ENCODE measurements around the gene NHS.
"Not testable (repeated sequence)": the region's sequence is repeated elsewhere in the genome, so short reads cannot be mapped to it uniquely, and the experiment has no call there.

The NHS gene

DNA sequence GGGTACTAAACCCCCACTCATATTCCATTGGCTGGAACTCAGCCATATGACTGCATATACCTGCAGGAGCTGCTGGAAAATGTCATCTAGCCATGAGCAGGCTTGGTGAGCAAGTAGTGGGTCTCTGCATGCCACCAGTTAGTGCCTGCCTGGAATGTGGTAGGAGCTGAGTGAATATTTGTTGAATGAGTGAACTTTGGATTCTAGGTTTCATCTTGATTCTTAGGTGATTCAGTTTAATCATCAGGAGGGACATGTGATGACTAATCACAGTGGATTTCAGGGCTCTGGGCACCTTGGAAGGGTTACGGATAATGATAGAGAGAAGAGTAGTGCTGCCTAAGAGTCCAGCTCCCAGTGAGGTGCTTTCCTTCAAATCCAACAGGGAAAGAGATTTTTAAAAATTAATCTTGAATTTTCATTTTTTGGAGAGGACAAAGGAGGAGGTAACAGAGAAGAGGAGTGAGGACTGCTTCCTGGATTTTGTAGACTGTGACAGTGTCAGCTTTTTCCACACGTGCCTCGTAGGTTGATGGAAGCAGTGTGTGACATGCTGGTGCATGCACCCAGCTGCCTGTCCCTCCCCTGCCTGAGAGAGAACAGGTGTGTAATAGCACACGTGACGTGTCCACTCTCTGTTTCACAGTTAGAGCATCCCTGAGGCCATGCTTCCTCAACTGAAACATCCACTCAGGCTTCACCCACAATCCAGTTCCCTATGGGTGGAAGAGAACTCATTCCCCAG, 30.4 kb downstream of the NHS start:
- DNase-seq (ENCODE audit: low read depth in 2 of 2) = no peak

- no peak for DNase-seq (ENCODE audit: low read depth in 2 of 2)
These were observed 34.7 kb downstream of the NHS start for GRCh38 chrX:17409566-17410290.

DNA sequence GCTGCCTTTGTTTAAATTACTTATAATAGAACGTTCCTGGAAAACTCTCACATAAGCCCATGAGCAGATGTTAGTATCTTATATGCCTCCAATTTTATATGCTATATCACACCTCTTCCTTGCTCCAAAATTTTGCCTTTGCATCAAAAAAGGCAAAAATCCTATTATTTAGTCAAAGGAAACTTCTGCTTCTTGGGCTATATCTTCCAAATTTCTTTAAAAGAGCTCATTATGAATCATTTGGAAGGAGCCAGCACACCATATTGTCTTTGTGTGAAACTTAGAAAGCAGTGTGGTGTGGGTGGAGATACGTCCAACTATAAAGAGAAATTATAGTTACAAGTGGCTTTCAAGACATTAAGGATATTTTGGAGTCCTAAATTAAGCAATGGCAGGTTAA, 35.7 kb downstream of the NHS start:
- no peak for DNase-seq (ENCODE audit: low read depth in 2 of 2)

- no peak for DNase-seq (ENCODE audit: low read depth in 2 of 2)
These were observed 36.2 kb downstream of the NHS start for GRCh38 chrX:17411205-17411604.

GRCh38 chrX:17412692-17413091, 37.7 kb downstream of the NHS start:
- DNase-seq (ENCODE audit: low read depth in 2 of 2) = no peak

GRCh38 chrX:17413228-17413627, 38.2 kb downstream of the NHS start:
- no peak for DNase-seq (ENCODE audit: low read depth in 2 of 2)

- no peak for DNase-seq (ENCODE audit: low read depth in 2 of 2)
These were observed 39.1 kb downstream of the NHS start for GRCh38 chrX:17414027-17414658.

DNA sequence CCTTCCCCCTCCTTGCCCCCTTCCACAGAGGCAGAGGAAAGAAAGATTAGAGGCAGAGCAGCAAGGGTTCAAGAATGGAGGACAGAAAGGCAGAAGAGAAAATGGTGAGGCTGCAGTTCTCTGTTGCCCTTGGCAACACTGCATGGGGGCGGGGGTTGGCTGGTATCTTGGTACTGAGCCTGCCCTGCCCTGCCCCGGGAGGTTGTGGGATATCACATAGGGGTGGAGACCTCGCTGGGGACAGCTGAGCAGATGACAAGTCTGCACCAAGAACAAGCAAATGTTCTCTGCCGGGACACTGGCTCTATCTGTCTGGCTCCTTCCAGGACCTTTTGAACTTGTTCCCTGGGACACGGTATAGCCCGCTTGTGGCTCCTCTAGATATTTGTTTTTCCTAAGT, 39.8 kb downstream of the NHS start:
- DNase-seq (ENCODE audit: low read depth in 2 of 2) = no peak

DNA sequence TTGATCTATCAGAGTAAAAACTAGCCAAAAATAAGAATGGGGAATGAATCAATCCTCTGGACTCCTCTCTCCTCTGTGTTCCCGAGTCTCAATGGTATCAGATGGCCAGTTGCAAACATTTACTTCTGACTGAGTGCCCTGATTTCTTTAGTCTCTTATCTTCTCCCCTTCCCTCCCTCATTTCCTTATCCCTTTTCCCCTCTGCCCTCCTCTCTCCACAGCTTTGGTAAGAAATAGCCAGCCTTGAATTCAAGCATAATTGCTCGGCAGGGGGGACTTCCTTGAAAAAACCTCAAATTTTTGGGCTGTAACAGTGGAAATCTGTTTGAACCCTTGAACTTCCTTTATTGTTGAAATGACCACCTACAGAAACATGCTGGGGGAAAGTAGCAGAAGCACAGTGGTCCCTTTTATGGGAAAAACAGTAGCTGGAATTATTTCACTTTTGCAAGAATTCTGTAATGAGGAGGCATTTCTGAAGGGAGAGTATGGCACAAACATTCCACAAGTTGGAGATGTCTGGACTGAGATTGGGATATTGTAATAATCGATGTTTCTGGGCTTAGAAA, 40.3 kb downstream of the NHS start:
- DNase-seq (ENCODE audit: low read depth in 2 of 2) = no peak

GRCh38 chrX:17417372-17417771, 42.4 kb downstream of the NHS start:
- no peak for DNase-seq (ENCODE audit: low read depth in 2 of 2)

GRCh38 chrX:17425136-17425535, 50.1 kb downstream of the NHS start:
- no peak for DNase-seq (ENCODE audit: low read depth in 2 of 2)

DNA sequence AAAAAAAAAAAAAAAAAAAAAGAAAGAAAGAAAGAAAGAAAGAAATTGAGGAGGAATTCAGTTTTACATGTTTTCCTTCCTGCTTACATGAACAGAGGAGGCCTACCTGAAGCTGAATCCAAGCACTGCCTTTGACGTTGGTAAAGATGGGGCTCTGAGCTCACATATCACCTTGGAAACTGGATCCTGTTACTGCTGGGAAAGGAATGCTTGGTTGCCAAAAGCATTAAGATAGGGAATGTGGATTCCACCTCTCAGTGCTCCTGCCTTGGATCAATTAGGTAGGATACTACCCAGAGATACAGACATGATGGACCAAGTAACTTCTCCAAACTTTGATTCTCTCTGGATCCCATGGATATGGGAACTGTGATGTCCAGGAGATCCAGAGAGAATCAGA, 50.6 kb downstream of the NHS start:
- no peak for DNase-seq (ENCODE audit: low read depth in 2 of 2)

- DNase-seq (ENCODE audit: low read depth in 2 of 2) = no peak
These were observed 56.2 kb downstream of the NHS start for GRCh38 chrX:17431171-17431570.

DNA sequence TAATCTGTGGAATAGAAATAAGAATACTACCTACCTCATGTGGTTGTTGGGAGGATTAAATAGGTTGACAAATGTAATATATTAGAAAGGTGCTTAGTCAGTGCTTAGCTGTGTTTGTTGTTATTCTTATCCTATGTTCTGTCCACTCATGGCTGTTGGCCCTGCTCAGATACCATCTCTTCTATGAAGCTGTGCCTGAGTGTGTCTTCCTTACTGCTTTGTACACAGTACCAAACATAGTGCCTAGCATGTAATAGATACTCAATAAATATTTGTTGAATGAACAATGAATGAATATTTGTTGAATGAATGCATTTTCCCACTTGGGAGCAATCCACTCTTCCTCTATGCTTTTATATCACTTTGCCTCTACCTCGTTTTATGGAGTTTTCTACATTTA, 57.2 kb downstream of the NHS start:
- DNase-seq (ENCODE audit: low read depth in 2 of 2) = no peak

- DNase-seq (ENCODE audit: low read depth in 2 of 2) = no peak
These were observed 59.0 kb downstream of the NHS start for GRCh38 chrX:17433965-17434364.

- DNase-seq (ENCODE audit: low read depth in 2 of 2) = no peak
These were observed 60.5 kb downstream of the NHS start for GRCh38 chrX:17435476-17435875.

DNA sequence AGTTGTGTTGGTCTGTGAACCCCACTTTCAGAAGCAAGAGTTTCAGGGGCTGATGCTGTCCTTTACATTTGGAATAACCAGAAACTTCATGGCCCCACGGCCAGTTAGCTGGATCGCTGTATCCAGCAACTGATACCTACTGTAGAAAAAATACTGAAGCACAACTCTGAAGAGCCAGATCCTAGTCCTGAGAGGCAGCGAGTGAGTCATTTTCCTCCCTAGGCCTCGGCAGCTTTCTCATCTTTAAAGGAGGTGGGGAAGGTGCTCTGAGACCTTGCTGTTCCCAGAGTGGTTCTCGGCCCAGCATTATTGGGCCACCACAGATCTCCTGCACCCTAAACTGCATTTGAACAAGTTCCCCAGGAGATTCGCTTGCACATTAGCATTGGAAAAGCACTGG, 63.2 kb downstream of the NHS start:
- DNase-seq (ENCODE audit: low read depth in 2 of 2) = no peak

DNA sequence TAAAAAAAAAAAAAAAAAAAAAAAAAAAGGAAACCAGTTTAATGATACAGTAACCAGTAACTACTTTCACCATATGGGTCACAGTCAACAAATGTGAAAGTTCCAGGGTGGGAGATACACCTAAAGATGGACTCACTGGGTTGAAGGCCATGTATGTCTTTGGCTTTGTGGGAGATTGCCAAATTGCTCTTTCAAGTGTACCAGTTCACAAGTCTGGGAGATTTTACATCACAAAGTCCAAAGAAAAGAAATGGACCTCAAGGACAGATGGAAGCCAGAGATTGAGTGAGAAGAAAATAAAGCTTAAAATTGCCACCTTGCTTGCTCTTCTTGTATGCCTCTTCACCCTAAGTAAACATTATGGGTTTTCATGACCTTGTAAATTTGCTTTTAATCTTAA, 65.3 kb downstream of the NHS start:
- no peak for DNase-seq (ENCODE audit: low read depth in 2 of 2)

DNA sequence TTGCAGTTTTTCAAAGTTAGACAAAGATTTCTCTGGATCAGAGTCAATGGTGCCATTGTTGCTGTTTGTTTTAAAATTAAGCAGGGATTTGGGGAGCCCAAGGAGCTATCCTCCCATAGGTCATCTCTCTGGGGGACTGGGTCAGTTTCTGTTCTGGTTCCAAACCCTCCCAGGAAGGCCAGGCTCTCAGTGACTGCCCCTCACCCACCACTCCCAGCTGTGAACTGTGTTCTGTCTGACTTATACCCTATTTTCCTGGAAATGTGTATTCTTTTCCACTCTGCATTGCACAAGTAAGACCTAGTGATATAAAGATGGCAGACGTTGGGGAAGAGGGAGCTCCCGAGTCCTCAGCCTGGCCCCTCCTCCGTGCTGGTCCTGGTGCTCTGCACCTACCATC, 65.8 kb downstream of the NHS start:
- no peak for DNase-seq (ENCODE audit: low read depth in 2 of 2)

- DNase-seq (ENCODE audit: low read depth in 2 of 2) = no peak
These were observed 67.0 kb downstream of the NHS start for GRCh38 chrX:17441965-17442364.

GRCh38 chrX:17442898-17443297, 67.9 kb downstream of the NHS start:
- no peak for DNase-seq (ENCODE audit: low read depth in 2 of 2)

GRCh38 chrX:17443556-17443955, 68.6 kb downstream of the NHS start:
- no peak for DNase-seq (ENCODE audit: low read depth in 2 of 2)

DNA sequence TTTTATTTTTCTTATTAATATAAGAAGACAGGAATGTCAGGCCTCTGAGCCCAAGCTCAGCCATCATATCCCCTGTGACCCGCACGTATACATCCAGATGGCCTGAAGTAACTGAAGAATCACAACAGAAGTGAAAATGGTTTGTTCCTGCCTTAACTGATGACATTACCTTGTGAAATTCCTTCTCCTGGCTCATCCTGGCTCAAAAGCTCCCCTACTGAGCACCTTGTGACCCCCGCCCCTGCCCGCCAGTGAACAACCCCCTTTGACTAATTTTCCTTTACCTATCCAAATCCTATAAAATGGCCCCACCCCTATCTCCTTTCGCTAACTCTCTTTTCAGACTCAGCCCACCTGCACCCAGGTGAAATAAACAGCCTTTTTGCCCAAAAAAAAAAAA, 71.3 kb downstream of the NHS start:
- not testable (repeated sequence) for DNase-seq (ENCODE audit: low read depth in 2 of 2)

All from stimulated activated CD8-positive, alpha-beta memory T cell treated with anti-CD3 and anti-CD28 coated beads, Interleukin-2, amount 100 ng/mL, for 1 hour (primary cell).